ENCODE data around the gene RNF125. TPM values are rescaled to one million over a fixed set of nuclear protein-coding genes. Genes with fewer than 3 reads are reported as not detected.

Gene RNF125
- total and polyA plus RNA-seq, 10 of the 15 experiments (the other 5 are each of a cell fraction or from before 2014, with no cell fraction given) = 0.79 to 3.9 (median 2.9) TPM

- no peaks in the 10 kb centered on the region; a peak in 1 of 4 replicates for H3K27me3 ChIP-seq (replicated peaks in 1 of 2; ENCODE audit: control insufficient read depth in 2 of 2, insufficient read depth in 2 of 2, low read length in 1 of 2)
- H3K9me3 ChIP-seq (replicated peaks; ENCODE audit: control insufficient read depth, insufficient read depth, low read length) = peaks cover 9% of the 10 kb centered on the region; the same call in 2 of the 3 replicates
- intact Hi-C loops (cut with micrococcal nuclease; ENCODE audit: unreplicated experiment) = loop anchor here (10.0 kb wide), 1 partner anchor 546 kb away; no protein-coding TSS in a partner anchor
- ChIA-PET POLR2A (no interaction called here), RAD21 (ENCODE audit: unreplicated experiment) (no interaction called here), CTCF (interaction anchor here (0.8 to 1.2 kb wide), 3 partner anchors 151 to 530 kb away, joined by 3 to 4 read pairs (median 3); no protein-coding TSS in a partner anchor), SMC1A (ENCODE audit: uncharacterized antibody, unreplicated experiment) (interaction anchor here (1.3 kb wide), 1 partner anchor 22 kb away, joined by 3 read pairs; no protein-coding TSS in a partner anchor)
- H3K36me3 ChIP-seq (ENCODE audit: control insufficient read depth in 2 of 2, insufficient read depth in 2 of 2, low read length in 1 of 2) = no peaks in the 10 kb centered on the region
- in situ Hi-C loops (cut with MboI) = no loop called here
- DNase-seq (ENCODE audit: low read depth, low spot score) = no peak
- H2AFZ ChIP-seq (ENCODE audit: control insufficient read depth, low read depth, low read length) = no peak overlapping the region
- no peak overlapping the region for H3K9ac ChIP-seq (ENCODE audit: control insufficient read depth, insufficient read depth, low read length)
- H4K20me1 ChIP-seq (ENCODE audit: control insufficient read depth, insufficient read depth) = no peaks in the 10 kb centered on the region
- no peak for FAIRE-seq
- no peak overlapping the region for H3K27ac ChIP-seq (ENCODE audit: control insufficient read depth, insufficient read depth)
- 31% methylated on average over 3 of the region's 3 CpGs for WGBS (ENCODE audit: insufficient coverage, insufficient replicate concordance, low lambda C conversion rate, missing lambda C conversion rate)
- no peaks in the 10 kb centered on the region for H3K4me1 ChIP-seq (ENCODE audit: control insufficient read depth, insufficient read depth, low read length)
- no peak overlapping the region for H3K4me2 ChIP-seq (ENCODE audit: control insufficient read depth, insufficient read depth)
- BruUV-seq (replicated peaks) = no TSS peak
- H3K4me3 ChIP-seq = no peak overlapping the region
- H3K79me2 ChIP-seq (ENCODE audit: control insufficient read depth, insufficient read depth, low read length) = no peaks in the 10 kb centered on the region
- ATAC-seq = no peak
- TF ChIP-seq KDM1A (IDR thresholded peaks at IDR 0.05; ENCODE audit: borderline replicate concordance) (no peak), ZNF207 (IDR thresholded peaks at IDR 0.05; ENCODE audit: borderline replicate concordance) (no peak), JUNB (IDR thresholded peaks at IDR 0.05) (no peak), TAF1 (IDR thresholded peaks at IDR 0.05; ENCODE audit: borderline replicate concordance, low read depth, low read length) (no peak), JUND (IDR thresholded peaks at IDR 0.05; ENCODE audit: low read depth, low read length) (no peak), ETV6 (conservative IDR thresholded peaks at IDR 0.05 in 1 of 2, IDR thresholded peaks at IDR 0.05 in 1 of 2; ENCODE audit: borderline replicate concordance in 1 of 2, low read depth in 1 of 2) (no peak), EED (IDR thresholded peaks at IDR 0.05; ENCODE audit: low read depth) (no peak), POLR2A (IDR thresholded peaks at IDR 0.05; ENCODE audit: low read depth, low read length) (no peak), HDAC2 (IDR thresholded peaks at IDR 0.05) (no peak), STAT3 (IDR thresholded peaks at IDR 0.05; ENCODE audit: low read depth, low read length) (no peak), NFYA (IDR thresholded peaks at IDR 0.05; ENCODE audit: borderline replicate concordance, low read depth, low read length) (no peak), E4F1 (IDR thresholded peaks at IDR 0.05; ENCODE audit: borderline replicate concordance, partially characterized antibody) (no peak), PRDM15 (CRISPR knock-in tag; IDR thresholded peaks at IDR 0.05) (no peak), YY1 (IDR thresholded peaks at IDR 0.05; ENCODE audit: low read depth, low read length) (no peak), CTCF (IDR thresholded peaks at IDR 0.05 in 2 of 3, conservative IDR thresholded peaks at IDR 0.05 in 1 of 3; ENCODE audit: control insufficient read depth in 2 of 3, extremely low read depth in 1 of 3, insufficient read depth in 1 of 3, low read depth in 3 of 3, low read length in 3 of 3) (no peak), ZSCAN29 (IDR thresholded peaks at IDR 0.05) (no peak), FOXM1 (IDR thresholded peaks at IDR 0.05; ENCODE audit: low read depth, low read length) (no peak), NR2C2 (IDR thresholded peaks at IDR 0.05; ENCODE audit: borderline replicate concordance, control insufficient read depth, insufficient read length, low read depth) (no peak)
These were observed 48.0 kb upstream of the RNF125 start for GRCh38 chr18:31970617-31971016.

Measured in GM12878 (cell line).